GM12878 (cell line): Measurements from ENCODE around the gene THTPA. TPM values are rescaled to one million over a fixed set of nuclear protein-coding genes. Genes with fewer than 3 reads are reported as not detected.

ENCODE experiments used
- ATAC-seq: fragments of 200-7000 bp; cut with Tn5 transposase; 3 replicates; pipeline ENCODE4 v1.9.1; 2020; ENCODE audit warnings: mild to moderate bottlenecking, moderate library complexity
- BruUV-seq: library from RNA; stranded (reverse); fragments of 400-500 nt; replicated peaks from 2 replicates; lab custom pipeline; 2021; lab: Mats Ljungman, UMichigan
- CTCF ChIA-PET: fragments of 300-600 bp; sonication (Branson Sonifier 250); formaldehyde crosslinking; extraction: SDS; loops from one replicate; lab custom pipeline; 2021; ENCODE audit warnings: inconsistent platforms; lab: Yijun Ruan, JAX
- POLR2A ChIA-PET: fragments of 350-600 bp; formaldehyde crosslinking; extraction: SDS; loops from one replicate; lab custom pipeline; 2021; ENCODE audit warnings: inconsistent platforms; lab: Charles Lee
- RAD21 ChIA-PET: fragments of 300-600 bp; sonication (Branson Sonifier 250); formaldehyde crosslinking; loops from one replicate; lab custom pipeline; 2023; ENCODE audit warnings: antibody characterized with exemption; ENCODE audit not compliant: unreplicated experiment; lab: Charles Lee
- SMC1A ChIA-PET: fragments of 300-600 bp; sonication (Branson Sonifier 250); formaldehyde crosslinking; loops from one replicate; lab custom pipeline; 2023; ENCODE audit not compliant: unreplicated experiment, uncharacterized antibody; lab: Charles Lee
- DNase-seq: peaks from one replicate; pipeline ENCODE4 v3.0.0-alpha.2; 2011; ENCODE audit warnings: low read depth, low spot score
- FAIRE-seq: peaks from 3 replicates; lab custom pipeline; 2011; peaks lifted over from hg19 to GRCh38; lab: Jason Lieb, UNC
- H2AFZ ChIP-seq: 2 replicates; pipeline ENCODE4 v1.6.0; 2011; ENCODE audit warnings: low read depth, low read length, control low read depth; ENCODE audit not compliant: control insufficient read depth
- H3K27ac ChIP-seq: 2 replicates; pipeline ENCODE4 v1.5.1; 2011; ENCODE audit warnings: control low read depth; ENCODE audit not compliant: control insufficient read depth, insufficient read depth
- H3K27me3 ChIP-seq, 2 experiments: replicated peaks in 1 of 2; 2 replicates each; pipeline versions ENCODE4 v1.6.0 to v1.6.1; 2011; ENCODE audit warnings: low read length in 1 of 2; ENCODE audit not compliant: control insufficient read depth in 2 of 2, insufficient read depth in 2 of 2
- H3K36me3 ChIP-seq, 2 experiments: 2 replicates each; pipeline ENCODE4 v1.5.1; 2011; ENCODE audit warnings: low read length in 1 of 2; ENCODE audit not compliant: control insufficient read depth in 2 of 2, insufficient read depth in 2 of 2
- H3K4me1 ChIP-seq: 2 replicates; pipeline ENCODE4 v1.6.1; 2011; ENCODE audit warnings: mild to moderate bottlenecking, low read length, moderate library complexity, mixed read lengths; ENCODE audit not compliant: control insufficient read depth, insufficient read depth
- H3K4me2 ChIP-seq: 2 replicates; pipeline ENCODE4 v1.6.0; 2011; ENCODE audit warnings: control low read depth; ENCODE audit not compliant: control insufficient read depth, insufficient read depth
- H3K4me3 ChIP-seq: fragments of 200-600 bp; sonication (generic); 2 replicates; pipeline ENCODE4 v1.5.1; 2016
- H3K79me2 ChIP-seq: 2 replicates; pipeline ENCODE4 v1.6.0; 2011; ENCODE audit warnings: low read length; ENCODE audit not compliant: control insufficient read depth, insufficient read depth
- H3K9ac ChIP-seq: 2 replicates; pipeline ENCODE4 v1.8.0; 2011; ENCODE audit warnings: low read length, control low read depth, mixed read lengths; ENCODE audit not compliant: control insufficient read depth, insufficient read depth
- H3K9me3 ChIP-seq: replicated peaks from 3 replicates; pipeline ENCODE4 v1.5.1; 2011; ENCODE audit warnings: mild to moderate bottlenecking, low read length; ENCODE audit not compliant: control insufficient read depth, insufficient read depth
- H4K20me1 ChIP-seq: 2 replicates; pipeline ENCODE4 v1.6.0; 2011; ENCODE audit not compliant: control insufficient read depth, insufficient read depth
- CBX5 ChIP-seq: sonication (generic); IDR thresholded peaks from 2 replicates; pipeline ENCODE4 v1.6.1; 2016; ENCODE audit warnings: low read depth, moderate library complexity, mild to moderate bottlenecking, inconsistent platforms
- CHD4 ChIP-seq: fragments of 200-600 bp; sonication (generic); IDR thresholded peaks from 2 replicates; pipeline ENCODE4 v1.6.1; 2016; ENCODE audit warnings: mild to moderate bottlenecking
- CREB1 ChIP-seq: IDR thresholded peaks from 2 replicates; pipeline ENCODE4 v1.6.1; 2012; ENCODE audit warnings: low read depth, mild to moderate bottlenecking, inconsistent platforms
- EED ChIP-seq: sonication (generic); IDR thresholded peaks from 2 replicates; pipeline ENCODE4 v1.6.1; 2016; ENCODE audit warnings: antibody characterized with exemption, low read depth
- FOS ChIP-seq: IDR thresholded peaks from 3 replicates; pipeline ENCODE4 v1.6.1; 2011; ENCODE audit warnings: borderline replicate concordance; ENCODE audit not compliant: insufficient read length; ENCODE audit errors: extremely low read depth
- GABPA ChIP-seq: IDR thresholded peaks from 2 replicates; pipeline ENCODE4 v1.6.1; 2014; ENCODE audit warnings: antibody characterized with exemption, low read depth, mild to moderate bottlenecking, inconsistent platforms
- IKZF1 ChIP-seq: fragments of 450-650 bp; conservative IDR thresholded peaks from 2 replicates; pipeline ENCODE4 v1.6.1; 2017; ENCODE audit warnings: antibody characterized with exemption, mild to moderate bottlenecking
- JUND ChIP-seq: IDR thresholded peaks from 2 replicates; pipeline ENCODE4 v1.6.1; 2012; ENCODE audit warnings: low read depth, mild to moderate bottlenecking, low read length, improper control_type of control experiment, moderate library complexity
- KDM1A ChIP-seq: fragments of 200-600 bp; sonication (generic); IDR thresholded peaks from 2 replicates; pipeline ENCODE4 v1.6.1; 2016; ENCODE audit warnings: borderline replicate concordance
- MEF2B ChIP-seq: fragments of 450-650 bp; IDR thresholded peaks from 2 replicates; pipeline ENCODE4 v1.6.1; 2018; ENCODE audit warnings: mild to moderate bottlenecking, moderate library complexity; ENCODE audit not compliant: partially characterized antibody, poor library complexity, severe bottlenecking
- NBN ChIP-seq: fragments of 450-650 bp; IDR thresholded peaks from 2 replicates; pipeline ENCODE4 v1.6.1; 2016
- NR2C1 ChIP-seq: fragments of 450-650 bp; IDR thresholded peaks from 2 replicates; pipeline ENCODE4 v1.6.1; 2017; ENCODE audit warnings: antibody characterized with exemption, mild to moderate bottlenecking, moderate library complexity
- POLR2AphosphoS2 ChIP-seq: IDR thresholded peaks from 2 replicates; pipeline ENCODE4 v1.6.1; 2011; ENCODE audit warnings: low read depth, mild to moderate bottlenecking, low read length, improper control_type of control experiment, moderate library complexity
- SIN3A ChIP-seq: IDR thresholded peaks from 2 replicates; pipeline ENCODE4 v1.6.1; 2012; ENCODE audit warnings: low read depth, low read length, improper control_type of control experiment
- TARDBP ChIP-seq: IDR thresholded peaks from 2 replicates; pipeline ENCODE4 v1.6.1; 2016; ENCODE audit warnings: borderline replicate concordance
- YBX1 ChIP-seq: fragments of 450-650 bp; IDR thresholded peaks from 2 replicates; pipeline ENCODE4 v1.6.1; 2016; ENCODE audit warnings: antibody characterized with exemption
- ZNF384 ChIP-seq: IDR thresholded peaks from 2 replicates; pipeline ENCODE4 v1.6.1; 2012; ENCODE audit warnings: low read depth, mild to moderate bottlenecking, low read length, improper control_type of control experiment, borderline replicate concordance
- WGBS: methylation state at CpG from one replicate; pipeline ENCODE4 v1.1.6; 2016; ENCODE audit warnings: low lambda C conversion rate; ENCODE audit not compliant: insufficient replicate concordance, insufficient coverage; ENCODE audit errors: missing lambda C conversion rate; 5-methylcytosine and 5-hydroxymethylcytosine counted together
- in situ Hi-C: fragments of 300-500 bp; cut with MboI; formaldehyde crosslinking; loops from 9 replicates; pipeline ENCODE4 v1.14.3; 2018; ENCODE audit warnings: mixed read lengths
- intact Hi-C: fragments of 100-400 bp; cut with micrococcal nuclease; formaldehyde crosslinking; loops from one replicate; pipeline ENCODE4 v1.14.2; 2022; ENCODE audit not compliant: unreplicated experiment
- polyA plus RNA-seq, 11 experiments: library from polyadenylated mRNA; depleted of rRNA in 4 of 11; unstranded in 6 of 11; stranded (reverse) in 5 of 11; fragments of >200 nt; fragmentation: Nextera tagmentation in 4 of 11; fragmentation: Illumina TruSeq in 1 of 11; extraction: Ambion mirVana in 4 of 11; extraction: Trizol in 1 of 11; gene quantifications; 1 replicate in 1 of 11; 2 replicates in 10 of 11; pipeline versions ENCODE4 v1.2.1 to v1.2.3, GENCODE V29; 2011 to 2016; ENCODE audit warnings: inconsistent platforms in 2 of 11, missing spikeins in 2 of 11, low read depth in 1 of 11
- total RNA-seq, 4 experiments: library from RNA; depleted of rRNA in 3 of 4; stranded (reverse); fragments of >200 nt in 3 of 4; fragmentation: Illumina TruSeq in 1 of 4; extraction: Trizol in 1 of 4; gene quantifications; 2 replicates each; pipeline versions ENCODE4 v1.2.1 to v1.2.3, GENCODE V29; 2013 to 2021
- TF ChIP-seq, protein P1 (sequence below): fragments of 450-650 bp; IDR thresholded peaks from 2 replicates; pipeline ENCODE4 v1.6.1; 2017; ENCODE audit warnings: antibody characterized with exemption, mild to moderate bottlenecking, moderate library complexity

Gene THTPA
- total and polyA plus RNA-seq, 10 of the 15 experiments (the other 5 are each of a cell fraction or from before 2014, with no cell fraction given): 3.1 to 24.9 (median 12.8) TPM

DNA sequence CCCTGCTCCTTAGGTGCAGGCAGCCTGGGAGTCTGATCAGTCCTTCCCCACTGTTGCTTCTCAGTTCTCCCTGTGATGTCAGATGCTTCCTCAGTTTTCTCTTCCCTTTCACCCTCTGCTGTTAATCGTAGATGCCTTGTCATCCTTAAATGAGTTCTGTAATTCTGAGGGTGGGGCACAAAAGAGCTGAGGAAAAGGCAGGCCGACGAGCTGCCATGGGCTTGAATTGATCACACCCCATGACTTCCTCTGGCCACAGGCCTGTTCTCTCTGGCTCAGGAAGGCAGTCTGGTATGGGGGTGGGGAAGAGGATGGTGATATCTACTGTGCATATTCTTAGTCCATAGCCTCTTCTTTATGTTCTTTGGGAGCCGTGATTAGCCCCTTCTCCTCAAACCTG, 16.8 kb downstream of the THTPA start:
- ATAC-seq (no peak), DNase-seq (no peak), FAIRE-seq (no peak)
- RAD21 ChIA-PET: no interaction called here
- in situ Hi-C loops: no loop called here
- intact Hi-C loops: no loop called here
- SMC1A ChIA-PET: no interaction called here
- Histone ChIP-seq H3K4me2 (no peak overlapping the region), H3K4me1 (peaks cover 14% of the 10 kb centered on the region), H3K9me3 (no peaks in the 10 kb centered on the region), H3K27ac (no peak overlapping the region), H3K36me3 (no peaks in the 10 kb centered on the region), H4K20me1 (no peaks in the 10 kb centered on the region), H3K79me2 (no peaks in the 10 kb centered on the region; the same call in 1 of the 2 replicates), H2AFZ (no peak overlapping the region), H3K9ac (no peak overlapping the region), H3K27me3 (peaks cover 2% of the 10 kb centered on the region in 2 experiments; a peak in 2 of 4 replicates), H3K4me3 (no peak overlapping the region)
- WGBS: 1% methylated on average over 4 of the region's 4 CpGs
- TF ChIP-seq JUND (no peak), GABPA (no peak), NBN (no peak), SIN3A (no peak), MEF2B (no peak), CBX5 (no peak), ZNF384 (no peak), TARDBP (no peak), YBX1 (no peak), FOS (no peak), CHD4 (no peak), POLR2AphosphoS2 (no peak), EED (no peak), NR2C1 (no peak), IKZF1 (no peak), CREB1 (no peak), KDM1A (no peak)
- TF ChIP-seq, protein P1, sequence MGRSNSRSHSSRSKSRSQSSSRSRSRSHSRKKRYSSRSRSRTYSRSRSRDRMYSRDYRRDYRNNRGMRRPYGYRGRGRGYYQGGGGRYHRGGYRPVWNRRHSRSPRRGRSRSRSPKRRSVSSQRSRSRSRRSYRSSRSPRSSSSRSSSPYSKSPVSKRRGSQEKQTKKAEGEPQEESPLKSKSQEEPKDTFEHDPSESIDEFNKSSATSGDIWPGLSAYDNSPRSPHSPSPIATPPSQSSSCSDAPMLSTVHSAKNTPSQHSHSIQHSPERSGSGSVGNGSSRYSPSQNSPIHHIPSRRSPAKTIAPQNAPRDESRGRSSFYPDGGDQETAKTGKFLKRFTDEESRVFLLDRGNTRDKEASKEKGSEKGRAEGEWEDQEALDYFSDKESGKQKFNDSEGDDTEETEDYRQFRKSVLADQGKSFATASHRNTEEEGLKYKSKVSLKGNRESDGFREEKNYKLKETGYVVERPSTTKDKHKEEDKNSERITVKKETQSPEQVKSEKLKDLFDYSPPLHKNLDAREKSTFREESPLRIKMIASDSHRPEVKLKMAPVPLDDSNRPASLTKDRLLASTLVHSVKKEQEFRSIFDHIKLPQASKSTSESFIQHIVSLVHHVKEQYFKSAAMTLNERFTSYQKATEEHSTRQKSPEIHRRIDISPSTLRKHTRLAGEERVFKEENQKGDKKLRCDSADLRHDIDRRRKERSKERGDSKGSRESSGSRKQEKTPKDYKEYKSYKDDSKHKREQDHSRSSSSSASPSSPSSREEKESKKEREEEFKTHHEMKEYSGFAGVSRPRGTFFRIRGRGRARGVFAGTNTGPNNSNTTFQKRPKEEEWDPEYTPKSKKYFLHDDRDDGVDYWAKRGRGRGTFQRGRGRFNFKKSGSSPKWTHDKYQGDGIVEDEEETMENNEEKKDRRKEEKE: no peak
- CTCF ChIA-PET: interaction anchor here (0.6 to 1.5 kb wide), 3 partner anchors 13 to 672 kb away, joined by 3 to 5 read pairs (median 3); no protein-coding TSS in a partner anchor
- POLR2A ChIA-PET: interaction anchor here (0.6 kb wide), 1 partner anchor 467 kb away, joined by 3 read pairs; no protein-coding TSS in a partner anchor
- BruUV-seq: no TSS peak
